Occipital lobe (tissue), 2 donors: Measurements from ENCODE around the gene TM4SF5. TPM values are rescaled to one million over a fixed set of nuclear protein-coding genes. Genes with fewer than 3 reads are reported as not detected.
A peak's percentile ranks its signal among the peaks of the same experiment; 100 is the strongest.
"Not testable (repeated sequence)": the region's sequence is repeated elsewhere in the genome, so short reads cannot be mapped to it uniquely, and the experiment has no call there.

Experiments
- DNase-seq: peaks from one replicate; lab custom pipeline; 2025; lab: John Stamatoyannopoulos, UW
- total RNA-seq: library from RNA; depleted of rRNA; stranded (reverse); fragments of >200 nt; gene quantifications from one replicate; pipeline ENCODE4 v1.2.3, GENCODE V29; 2014

TM4SF5 gene
- total RNA-seq, 1 donor from 2014 or later, result not detected

DNA sequence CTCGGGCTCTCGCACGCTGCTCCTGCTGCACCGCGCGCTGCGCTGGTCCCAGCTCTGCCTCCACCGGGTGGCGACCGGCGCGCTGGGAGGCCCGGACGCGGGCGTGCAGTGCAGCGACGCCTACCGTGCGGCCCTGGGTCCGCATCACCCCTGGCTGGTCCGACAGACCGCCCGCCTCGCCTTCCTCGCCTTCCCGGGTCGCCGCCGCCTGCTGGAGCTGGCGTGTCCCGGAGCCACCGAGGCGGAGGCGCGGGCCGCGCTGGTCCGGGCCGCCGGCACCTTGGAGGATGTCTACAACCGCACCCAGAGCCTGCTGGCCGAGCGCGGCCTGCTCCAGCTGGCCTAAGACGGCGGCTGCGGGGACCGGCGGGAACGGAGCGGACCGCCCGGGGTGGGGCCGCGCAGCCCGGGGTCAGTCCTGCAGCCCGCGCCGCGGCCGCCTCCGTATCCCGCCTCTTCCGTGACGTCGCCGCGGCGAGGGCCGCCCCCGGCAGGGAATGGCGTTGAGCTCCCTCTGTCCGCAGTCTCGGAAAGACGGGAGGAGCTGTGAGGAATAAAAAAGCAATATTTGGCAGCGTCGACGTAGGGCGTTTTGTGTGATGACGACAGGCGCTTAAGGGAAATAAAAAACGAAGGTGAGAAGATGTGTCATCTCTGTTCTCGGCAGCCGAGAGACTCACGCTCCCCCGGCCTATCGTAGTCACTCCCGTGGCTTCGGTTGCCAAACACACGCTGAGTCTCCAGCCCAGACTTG lies 18.4 kb downstream of the TM4SF5 start:
- peak; percentile 81 for DNase-seq

DNA sequence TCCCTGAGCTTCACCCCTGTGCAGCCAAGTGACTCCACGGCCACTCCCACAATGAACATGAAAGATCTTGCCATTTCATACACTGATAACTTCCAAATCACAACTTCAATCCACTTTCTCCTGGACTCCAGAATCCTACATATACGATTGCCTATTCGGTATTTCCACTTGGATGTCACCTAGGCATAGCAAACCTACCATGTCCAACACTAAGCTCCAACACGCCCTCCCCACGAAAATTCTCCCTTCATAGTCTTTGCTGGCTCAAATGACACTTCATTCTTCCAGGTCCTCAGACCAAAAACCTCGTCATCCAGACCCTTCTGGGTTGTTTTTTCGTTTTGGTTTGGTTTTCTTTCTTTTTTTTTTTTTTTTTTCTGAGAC lies 19.0 kb downstream of the TM4SF5 start:
- DNase-seq, result no peak

DNA sequence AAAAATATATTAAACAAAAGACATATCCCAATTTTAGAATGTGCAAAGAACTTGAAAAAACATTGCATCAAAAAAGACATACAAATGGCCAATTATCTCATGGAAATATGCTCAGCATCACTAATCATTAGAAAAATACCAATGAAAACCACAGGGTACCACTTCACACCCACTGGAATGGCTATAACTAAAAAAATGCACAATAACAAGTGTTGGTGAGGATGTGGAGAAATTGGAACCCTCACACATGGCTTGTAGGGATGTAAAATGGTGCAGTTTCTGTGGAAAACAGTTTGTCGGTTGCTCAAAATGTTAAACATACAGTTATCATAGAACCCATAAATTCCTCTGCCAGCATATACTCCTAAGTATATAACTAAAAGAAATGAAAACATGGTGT lies 23.5 kb downstream of the TM4SF5 start:
- no peak for DNase-seq

DNA sequence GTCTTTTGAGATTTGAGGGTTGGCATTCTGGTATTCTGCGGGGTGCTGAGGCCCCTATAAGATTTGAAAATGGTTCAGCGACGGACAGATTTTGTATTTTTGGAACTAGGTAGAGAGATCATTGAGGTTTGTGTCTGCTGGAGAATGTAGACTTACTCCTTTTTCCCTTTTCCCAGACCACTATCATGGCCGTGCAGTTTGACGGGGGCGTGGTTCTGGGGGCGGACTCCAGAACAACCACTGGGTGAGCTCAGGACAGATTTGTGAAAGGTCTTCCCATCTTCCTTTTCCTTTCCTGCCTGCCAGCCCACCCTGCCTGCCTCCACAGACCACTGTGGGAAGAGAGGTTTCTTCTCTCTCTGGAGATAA lies 24.9 kb downstream of the TM4SF5 start:
- no peak for DNase-seq

DNA sequence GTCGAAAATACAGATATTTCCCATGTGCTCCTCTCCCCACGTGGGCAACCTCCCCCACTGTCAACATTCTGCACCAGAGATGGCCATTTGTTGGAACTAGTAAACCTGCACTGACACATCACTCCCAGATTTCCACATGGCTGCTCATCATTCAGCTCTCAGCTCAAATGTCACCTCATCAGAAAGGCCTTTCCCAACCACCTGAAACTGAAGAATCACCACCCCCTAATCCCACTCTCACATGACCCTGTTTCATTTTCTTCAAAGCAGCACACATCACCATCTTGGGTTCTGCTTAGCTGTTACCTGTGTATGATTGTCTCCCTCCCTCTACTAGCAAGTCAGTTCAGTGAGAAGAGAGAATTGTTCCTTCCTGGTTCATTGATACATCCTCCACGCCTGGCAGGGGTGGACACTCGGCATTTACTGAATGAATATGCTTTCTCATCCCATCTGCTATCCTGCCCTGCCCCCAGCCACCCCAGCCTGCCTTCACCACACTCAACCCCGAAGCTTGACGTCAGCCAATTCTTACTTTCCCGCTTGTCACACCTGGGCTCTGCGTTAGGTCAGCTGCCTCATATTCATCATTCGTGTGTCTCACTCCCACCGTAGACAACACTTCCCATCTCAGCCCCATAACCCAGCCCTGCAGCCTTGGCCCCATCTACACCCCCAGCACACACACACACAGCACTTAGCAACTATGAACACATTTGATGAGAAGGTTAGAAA lies 28.9 kb downstream of the TM4SF5 start:
- no peak for DNase-seq

DNA sequence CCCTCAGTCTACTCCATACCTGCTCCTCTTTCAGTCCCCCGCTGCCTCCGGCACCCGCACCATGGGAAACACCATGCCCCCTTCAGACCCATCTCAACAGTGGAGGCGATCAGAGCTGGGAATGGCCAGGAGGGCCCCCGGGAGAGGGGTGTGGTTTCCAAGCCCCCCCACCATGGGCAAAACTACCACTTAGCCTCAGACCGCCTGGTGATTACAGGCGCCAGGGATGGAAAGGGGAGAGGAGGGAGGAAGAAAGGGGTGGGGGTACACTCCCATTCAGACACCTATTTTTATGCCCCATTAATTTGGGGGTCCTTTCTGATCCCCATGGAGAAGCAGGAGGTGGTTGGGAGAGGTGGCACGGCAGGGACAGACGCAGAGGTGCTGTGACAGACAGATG lies 30.5 kb downstream of the TM4SF5 start, which contains the start of gene C17orf114:
Gene C17orf114 (minus strand): TSS at position 101 of the 400 bp plus-strand sequence.
- DNase-seq, result no peak

DNA sequence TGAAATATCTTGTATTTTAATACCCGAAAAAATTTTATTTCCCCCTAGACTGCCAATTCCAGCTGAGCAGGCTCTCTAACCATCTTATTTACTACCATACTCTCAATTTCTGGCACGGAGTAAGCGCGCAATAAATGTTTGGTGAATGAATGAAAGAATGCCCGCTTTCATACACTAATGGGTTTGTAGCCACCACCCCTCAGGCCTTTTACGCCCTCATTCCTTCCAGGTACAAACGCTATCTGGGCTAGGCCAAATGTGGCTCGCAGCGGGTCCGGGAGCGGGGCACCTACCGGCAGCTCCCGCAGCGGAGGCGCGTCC lies 34.7 kb downstream of the TM4SF5 start:
- DNase-seq, result no peak

DNA sequence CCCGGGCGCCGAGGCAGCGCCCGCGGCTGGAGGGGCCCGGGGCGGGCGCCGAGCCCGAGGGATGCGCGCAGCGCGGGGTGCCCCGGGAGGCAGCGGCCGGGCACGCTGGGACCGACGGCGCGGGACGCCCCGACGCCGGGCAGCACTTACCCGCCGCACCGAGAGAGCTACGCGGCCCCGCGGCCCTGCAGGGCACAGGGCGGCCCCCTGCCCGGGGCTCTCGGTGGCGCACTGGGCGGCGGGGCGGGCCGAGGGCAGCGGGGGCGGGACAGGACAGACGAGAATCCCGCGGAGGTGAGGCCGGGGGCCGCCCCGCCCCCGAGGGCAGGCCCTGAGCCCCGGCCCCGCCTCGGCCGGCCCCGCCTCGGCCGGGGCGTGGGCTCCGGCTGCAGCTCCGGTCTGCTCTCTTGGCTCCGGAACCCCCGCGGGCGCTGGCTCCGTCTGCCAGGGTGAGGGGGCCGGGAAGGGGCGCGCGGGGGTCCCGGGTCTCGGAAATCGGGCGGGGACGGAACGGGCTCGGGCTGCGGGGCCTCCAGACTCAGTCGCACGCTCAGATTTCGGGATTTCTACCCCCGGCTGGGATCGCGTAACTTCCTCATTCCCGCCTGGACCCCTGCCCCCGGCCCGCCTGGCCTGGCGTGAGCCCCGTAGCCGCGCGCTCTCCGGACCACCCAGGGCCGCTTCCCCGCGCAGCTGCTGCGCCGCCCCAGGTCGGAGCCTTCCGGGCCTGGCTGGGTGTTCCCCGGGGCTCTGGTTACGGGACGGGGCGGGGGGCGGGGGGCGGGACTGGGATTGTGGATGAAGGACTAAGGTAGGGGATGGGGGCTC lies 35.3 kb downstream of the TM4SF5 start, which contains the start of gene PLD2:
Gene PLD2 (plus strand): TSS at position 376 of the 828 bp plus-strand sequence. CDS start 621 bp downstream, outside the sequence.
- DNase-seq, result peak; percentile 38

DNA sequence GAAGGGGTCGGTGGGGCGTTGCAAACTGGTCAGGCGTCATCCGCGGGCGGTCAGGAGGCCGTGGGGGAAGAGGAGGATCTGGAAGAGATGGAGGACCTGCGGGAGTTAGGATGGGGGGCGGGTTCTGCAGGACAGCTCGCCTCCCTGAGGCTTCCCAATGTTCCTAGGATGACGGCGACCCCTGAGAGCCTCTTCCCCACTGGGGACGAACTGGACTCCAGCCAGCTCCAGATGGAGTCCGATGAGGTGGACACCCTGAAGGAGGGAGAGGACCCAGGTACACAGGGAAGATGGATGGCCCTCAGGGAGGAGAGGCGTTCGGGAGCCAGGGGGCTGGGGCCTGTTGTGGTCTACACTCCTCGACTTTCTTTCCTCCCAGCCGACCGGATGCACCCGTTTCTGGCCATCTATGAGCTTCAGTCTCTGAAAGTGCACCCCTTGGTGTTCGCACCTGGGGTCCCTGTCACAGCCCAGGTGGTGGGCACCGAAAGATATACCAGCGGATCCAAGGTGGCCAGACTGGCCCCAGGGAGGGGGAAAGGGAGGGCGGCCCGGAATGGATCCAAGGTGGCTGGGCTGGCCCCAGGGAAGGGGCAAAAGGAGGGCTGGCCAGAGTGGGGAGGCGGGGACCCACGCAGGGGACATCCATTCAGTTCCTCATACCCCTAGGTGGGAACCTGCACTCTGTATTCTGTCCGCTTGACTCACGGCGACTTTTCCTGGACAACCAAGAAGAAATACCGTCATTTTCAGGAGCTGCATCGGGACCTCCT lies 36.1 kb downstream of the TM4SF5 start:
- DNase-seq, result no peak

DNA sequence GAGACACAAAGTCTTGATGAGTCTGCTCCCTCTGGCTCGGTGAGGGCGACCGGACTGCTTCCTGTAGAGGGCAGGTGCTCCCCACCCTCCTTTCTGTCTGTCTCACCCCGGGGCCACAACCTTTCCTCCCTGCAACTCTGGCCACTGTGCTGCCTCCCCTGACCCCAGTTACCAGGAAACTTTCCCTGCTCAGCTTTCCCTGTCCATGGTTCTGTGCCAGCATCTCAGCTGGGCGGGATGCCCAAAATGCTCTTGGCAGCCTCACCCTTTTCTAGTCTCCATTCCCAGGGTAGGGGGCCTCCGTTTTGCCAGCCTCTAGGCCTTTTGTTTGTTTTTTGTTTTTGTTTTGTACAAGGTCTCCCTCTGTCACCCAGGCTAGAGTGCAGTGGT lies 36.7 kb downstream of the TM4SF5 start:
- DNase-seq, result peak; percentile 26

DNA sequence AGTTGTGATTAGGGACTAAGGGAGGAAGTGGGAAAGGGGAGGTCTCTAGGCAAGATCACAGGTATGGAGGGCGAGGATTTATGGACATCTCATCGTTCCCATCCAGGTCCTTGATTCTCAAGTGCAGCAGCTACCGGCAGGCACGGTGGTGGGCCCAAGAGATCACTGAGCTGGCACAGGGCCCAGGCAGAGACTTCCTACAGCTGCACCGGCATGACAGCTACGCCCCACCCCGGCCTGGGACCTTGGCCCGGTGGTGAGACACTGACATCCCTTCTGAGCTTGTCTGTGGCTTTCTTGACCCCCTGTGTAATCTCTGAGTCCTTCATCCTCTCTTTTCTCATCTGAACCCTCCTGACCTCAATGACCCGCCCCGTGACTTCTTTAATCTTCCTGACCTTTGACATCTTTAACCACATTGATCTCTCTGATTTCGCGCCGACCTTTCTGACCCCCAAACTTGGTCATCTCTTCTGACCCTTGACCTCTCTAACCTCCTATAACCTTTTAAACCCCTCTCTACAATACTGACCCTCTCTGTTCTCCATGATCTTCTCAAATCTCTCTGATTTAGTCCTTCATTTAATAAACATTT lies 39.1 kb downstream of the TM4SF5 start:
- DNase-seq, result no peak

DNA sequence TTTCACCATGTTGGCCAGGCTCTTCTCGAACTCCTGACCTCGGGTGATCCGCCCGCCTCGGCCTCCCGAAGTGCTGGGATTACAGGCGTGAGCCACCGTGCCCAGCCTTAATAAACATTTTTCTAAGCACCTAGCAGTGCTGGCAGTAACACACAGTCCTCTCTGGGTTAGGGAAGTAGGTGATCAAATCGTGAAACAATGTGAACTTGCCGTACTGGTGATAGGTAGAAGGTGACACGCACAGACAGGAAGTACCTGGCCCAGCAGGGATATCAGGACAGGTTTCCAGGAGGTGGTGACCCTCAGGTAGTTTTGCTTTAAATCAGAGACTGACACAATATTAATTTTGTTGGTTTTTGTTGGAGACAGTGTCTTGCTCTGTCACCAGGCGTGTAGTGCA lies 39.8 kb downstream of the TM4SF5 start:
- DNase-seq, result no peak

DNA sequence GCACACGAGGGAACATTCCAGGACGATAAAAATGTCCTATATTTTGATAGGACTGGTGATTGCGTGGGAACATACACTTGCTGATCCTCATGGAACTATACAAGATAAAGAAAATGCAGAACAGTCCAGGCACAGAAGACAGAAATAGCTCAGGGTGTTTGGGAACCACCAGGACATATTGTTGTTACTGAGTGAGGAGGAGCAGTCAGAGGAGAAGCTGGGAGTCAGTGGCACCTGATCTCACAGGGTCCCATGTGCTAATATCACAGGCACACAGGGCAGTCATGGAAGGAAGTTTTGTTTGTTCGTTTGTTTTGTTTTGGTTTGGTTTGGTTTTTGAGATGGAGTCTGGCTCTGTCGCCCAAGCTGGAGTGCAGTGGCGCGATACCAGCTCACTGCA lies 41.0 kb downstream of the TM4SF5 start:
- DNase-seq, result no peak

DNA sequence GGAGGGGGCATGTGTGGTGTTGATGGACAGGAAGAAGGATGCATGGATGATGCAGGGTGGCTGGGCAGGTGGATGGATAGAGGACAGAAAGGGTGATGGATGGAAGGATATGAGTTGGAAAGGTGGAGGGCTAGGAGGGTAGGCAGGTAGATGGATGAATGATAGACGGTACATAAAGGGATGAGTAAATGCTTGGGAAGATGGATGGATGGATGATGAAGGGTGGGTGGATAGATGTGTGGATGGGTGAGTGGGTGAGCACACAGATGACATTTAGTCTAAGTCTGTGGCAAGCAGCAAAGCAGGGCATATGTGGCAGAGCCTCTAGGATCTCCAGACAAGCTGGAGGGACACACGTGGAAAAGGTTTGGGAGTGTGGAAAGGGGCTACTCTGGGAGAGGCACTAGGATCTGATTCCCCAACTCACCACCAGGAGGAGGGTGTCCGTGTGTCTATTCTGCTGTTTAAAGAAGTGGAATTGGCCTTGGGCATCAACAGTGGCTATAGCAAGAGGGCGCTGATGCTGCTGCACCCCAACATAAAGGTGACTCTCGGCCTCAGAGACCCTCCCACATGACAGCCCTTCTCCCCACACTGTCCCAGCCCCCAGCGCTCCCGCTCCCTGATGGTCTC lies 43.5 kb downstream of the TM4SF5 start:
- no peak for DNase-seq

DNA sequence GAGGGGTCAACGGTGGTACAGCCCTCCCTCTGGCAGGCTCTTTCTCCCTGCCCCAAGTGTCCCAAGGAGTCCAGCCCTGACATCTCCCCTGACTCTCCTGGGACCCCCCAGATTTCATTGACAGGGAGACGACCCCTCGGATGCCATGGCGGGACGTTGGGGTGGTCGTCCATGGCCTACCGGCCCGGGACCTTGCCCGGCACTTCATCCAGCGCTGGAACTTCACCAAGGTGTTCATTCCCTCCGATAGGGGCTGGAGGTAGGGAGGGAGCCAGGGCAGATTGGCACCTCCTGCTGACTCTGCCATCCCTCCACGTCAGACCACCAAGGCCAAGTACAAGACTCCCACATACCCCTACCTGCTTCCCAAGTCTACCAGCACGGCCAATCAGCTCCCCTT lies 45.1 kb downstream of the TM4SF5 start:
- no peak for DNase-seq

DNA sequence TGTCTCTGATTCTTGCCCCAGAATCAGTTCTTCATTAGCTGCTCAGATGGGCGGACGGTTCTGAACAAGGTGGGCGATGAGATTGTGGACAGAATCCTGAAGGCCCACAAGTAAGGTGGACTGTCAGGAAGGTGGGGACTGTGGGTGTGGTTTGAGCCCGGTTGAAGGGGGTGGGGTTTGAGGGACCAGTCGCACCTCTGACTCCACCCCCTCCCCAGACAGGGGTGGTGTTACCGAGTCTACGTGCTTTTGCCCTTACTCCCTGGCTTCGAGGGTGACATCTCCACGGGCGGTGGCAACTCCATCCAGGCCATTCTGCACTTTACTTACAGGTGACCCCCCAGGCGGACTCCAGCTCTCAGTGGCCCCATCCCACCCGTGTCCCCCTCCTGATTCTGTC lies 46.6 kb downstream of the TM4SF5 start:
- DNase-seq, result no peak

DNA sequence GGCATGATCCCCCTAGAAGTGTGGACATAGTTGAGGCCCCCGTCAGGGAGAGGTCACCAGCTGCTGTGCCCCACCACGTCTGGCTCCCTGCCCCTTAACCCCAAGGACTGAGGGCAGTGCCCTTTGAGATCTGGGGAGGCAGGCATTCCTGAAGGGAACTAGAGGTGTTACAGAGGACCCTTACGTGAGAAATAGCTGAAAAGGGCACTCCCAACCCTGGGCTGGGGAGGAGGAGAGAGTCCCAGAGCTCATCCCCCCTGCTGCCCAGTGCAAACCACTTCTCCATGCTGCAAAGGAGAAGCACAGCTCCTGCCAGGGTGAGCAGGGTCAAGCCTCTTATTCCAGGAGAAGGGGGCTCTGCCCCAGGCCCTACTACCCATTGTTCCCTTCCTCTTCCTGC lies 51.1 kb downstream of the TM4SF5 start:
- DNase-seq, result no peak

DNA sequence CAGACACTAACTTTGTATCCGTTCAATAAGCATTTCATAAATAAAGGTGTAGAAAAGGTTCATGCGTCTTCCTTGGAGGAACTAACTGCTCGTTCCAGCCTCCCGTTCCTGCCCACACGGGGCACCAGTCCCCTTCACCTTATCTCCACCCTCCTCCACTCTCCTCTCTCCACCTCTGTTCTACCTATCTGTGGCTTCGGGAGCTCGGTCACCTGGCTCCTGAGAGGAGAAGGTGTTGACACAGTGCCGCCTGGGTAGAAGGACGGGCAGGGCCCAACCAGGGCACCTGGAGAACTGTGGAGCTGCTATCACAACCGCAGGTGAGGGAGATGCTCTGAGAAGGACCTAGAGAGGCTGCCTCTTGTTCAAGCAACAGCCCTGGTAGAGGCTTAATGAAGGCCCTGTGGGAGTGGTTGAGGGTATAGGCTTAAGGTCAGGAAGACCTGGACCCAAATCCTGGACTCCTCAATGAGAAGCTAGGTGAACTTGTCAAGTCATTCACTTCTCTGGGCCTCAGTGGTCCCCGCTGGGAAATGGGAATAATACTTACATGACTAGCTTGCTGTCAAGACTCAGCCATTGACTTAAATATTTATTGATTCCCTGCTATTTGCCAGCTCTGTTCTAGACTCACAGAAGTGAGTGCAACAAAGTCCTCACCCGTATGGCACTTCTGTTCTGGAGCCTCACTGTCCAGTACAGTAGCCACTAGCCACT lies 51.8 kb downstream of the TM4SF5 start:
- no peak for DNase-seq

DNA sequence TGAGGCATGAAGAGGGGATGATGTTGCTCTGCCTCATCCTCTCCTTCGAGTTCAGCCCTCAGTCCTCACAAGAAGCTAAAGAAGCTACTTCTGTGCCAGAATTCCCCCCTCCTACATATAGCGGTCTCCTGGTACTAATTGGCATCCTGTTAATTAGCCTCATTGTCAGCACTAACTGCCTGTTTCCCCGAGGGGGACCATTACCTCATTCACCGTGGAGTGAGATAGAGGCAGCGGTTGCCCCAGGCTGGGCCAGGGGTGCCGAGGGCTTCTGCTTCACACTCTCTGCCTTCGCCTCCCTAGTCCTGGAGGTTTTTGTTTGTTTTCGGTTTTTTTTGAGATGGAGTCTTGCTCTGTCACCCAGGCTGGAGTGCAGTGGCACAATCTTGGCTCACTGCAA lies 55.7 kb downstream of the TM4SF5 start:
- DNase-seq, result no peak

DNA sequence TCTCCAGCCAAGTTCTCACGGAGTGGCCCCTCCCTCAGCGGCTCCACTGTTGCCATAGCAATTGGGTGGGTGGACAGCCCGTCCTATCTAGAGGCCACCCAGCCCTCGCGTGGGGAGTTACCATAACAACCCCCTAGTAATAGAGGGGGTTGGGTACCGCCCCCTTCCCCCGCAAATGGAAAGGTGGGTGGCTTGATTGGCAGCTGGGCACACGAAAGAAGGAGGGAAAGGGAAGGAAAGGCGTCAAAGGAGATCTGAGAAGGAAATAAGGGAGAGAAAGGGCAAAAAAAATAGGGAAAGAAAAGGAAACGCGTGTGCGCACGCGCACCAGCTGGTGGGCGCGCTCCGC lies 61.1 kb downstream of the TM4SF5 start:
- DNase-seq, result not testable (repeated sequence)
